GM21526 (cell line): Measurements from ENCODE around the gene SCYGR8.
A peak's percentile ranks its signal among the peaks of the same experiment; 100 is the strongest.

Source experiments
- ATAC-seq: cut with Tn5 transposase; IDR thresholded peaks from one replicate; pipeline ENCODE4 v1.9.1; 2021; ENCODE audit warnings: moderate library complexity; ENCODE audit not compliant: unreplicated experiment, low FRiP score

The SCYGR8 gene

GRCh38 chr2:227759411-227760118 lies 13.9 kb downstream of the SCYGR8 start:
- no peak for ATAC-seq

DNA sequence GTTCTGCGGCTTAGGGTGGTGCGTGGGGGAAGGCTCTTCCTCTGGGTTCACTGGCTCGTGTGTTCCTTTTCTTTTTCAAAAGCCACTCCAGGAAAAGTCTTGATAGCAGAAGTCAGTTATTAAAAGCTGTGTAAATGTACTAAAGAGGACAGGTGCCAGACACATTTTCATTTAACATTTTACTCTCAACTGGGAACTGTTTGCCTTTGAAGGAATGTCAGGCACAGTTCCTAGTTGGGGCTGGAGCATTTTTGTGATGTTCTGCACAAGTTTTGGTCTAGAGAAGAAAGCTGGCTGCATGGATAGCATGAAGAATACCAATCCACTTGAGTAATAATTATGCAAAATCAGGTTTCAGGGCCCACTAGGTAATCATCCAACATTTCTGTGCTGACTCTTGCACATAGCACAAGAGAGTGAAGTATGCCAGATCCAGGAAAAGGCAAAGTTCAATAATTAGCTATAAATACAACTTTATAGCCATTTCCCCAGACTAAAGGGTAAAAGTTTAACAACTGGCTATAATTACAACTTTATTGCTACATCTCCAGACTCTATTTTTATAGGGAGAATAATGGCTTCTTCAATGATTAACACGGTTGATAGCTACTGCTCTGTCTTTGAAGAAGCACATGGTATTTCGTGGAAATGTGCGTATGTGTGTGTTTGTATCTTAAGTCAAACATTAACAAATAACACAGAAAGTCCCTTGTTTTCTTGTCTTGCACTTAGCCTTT lies 16.2 kb downstream of the SCYGR8 start:
- no peak for ATAC-seq

DNA sequence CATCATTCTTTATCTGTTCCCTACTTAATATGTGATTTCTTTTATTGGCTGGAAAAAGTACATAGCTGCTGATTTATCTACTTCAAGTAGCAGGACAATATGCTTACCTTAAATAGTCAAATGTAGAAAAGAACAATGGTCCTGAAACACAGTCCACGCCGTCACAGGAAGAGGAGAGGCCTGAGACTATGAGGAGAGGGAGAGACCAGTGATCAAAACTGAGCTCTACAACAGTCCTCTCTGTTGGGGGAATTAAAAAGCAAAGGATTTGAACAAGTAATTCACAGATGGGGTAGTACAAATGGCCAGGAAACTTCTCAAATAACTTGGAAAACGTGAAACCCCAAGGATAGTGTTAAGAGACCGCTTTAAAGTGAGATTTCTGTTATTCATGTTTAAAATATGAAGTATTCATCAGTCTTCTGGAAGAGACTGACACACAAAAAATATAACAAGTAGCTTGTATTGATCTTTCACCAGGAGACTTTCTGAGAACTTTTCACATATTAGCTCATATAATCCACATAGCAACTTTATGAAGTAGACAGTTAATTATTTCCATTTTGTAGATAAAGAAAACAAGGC lies 20.2 kb downstream of the SCYGR8 start:
- ATAC-seq: peak; percentile 17

DNA sequence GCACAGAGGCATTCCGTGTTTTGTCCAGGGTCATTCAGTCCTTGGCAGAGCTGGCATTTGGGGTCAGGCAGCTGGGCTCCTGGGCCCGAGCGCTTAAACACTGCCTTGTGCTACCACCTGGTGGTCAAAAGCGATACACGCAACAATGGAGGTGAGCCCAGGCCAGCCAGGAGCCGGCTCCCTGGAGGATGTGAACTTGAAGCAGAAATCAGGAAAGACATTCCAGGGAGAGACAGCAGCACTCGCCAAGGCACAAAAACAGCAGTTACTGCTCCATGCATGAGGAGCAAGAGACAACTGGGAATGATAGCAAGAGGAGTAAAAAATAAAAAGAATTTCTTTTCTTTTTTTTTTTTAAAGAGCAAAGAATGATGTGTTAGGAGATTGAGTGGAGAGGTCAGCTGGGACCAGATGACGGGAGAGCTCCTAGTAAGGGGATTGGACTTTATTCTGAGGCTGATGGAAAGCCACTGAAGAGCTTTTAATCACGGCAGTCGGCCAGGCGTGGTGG lies 20.7 kb downstream of the SCYGR8 start:
- peak; percentile 98 for ATAC-seq

DNA sequence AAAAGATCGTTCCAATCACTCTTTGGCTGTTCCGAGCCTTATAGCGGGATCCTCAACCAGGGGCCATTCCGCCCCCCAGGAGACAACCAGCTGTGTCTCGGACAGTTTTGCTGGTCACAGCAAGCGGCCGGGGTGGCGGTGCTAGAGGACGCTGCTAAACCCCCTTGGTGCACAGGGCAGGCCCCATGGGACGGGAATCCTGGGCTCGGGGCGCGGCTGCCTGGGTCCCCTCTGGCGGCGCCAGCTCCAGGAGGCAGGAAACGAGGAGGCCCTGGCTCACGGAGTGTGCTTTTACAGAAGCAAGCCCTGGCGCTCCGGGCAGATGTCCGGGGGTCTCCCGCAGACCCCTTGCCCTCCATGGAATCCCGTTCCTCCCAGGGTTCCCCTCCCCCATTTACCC lies 22.1 kb downstream of the SCYGR8 start:
- ATAC-seq: no peak

DNA sequence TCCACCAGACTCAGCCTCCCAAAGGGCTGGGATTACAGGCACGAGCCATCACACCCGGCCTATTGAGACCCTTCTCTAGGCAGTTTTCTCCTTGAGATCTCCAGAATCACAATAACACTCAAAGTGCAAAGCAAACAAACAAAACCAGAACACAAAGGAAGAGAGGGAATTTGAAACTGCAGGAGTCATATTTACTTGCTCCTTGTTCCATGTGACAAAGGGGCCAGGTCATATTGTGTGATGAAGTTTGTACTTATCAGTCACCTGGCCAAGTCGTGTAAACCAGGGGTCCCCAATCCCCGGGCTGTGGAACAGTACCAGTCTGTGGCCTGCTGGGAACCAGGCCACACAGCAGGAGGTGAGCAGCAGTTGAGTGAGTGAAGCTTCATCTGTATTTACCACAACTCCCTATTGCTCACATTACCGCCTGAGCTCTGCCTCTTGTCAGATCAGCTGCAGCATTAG lies 26.5 kb downstream of the SCYGR8 start:
- ATAC-seq: no peak

DNA sequence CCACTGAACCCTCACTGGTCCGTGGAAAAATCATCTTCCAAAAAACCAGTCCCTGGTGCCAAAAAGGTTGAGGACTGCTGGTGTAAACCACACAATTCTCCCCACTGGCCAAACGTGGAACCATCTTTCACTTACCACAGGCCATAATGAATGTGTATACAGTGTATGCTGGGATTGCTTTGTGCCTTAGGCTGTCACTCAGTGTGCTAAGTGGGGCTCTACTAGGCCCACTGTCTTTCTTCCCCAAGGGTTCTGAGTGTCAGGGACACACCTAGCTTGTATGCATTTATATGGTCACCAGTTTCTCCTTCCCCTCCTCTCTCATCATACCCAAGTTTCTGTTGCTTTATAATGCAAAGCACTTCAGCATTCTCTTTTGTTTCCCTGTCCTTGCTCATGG lies 27.2 kb downstream of the SCYGR8 start:
- no peak for ATAC-seq

DNA sequence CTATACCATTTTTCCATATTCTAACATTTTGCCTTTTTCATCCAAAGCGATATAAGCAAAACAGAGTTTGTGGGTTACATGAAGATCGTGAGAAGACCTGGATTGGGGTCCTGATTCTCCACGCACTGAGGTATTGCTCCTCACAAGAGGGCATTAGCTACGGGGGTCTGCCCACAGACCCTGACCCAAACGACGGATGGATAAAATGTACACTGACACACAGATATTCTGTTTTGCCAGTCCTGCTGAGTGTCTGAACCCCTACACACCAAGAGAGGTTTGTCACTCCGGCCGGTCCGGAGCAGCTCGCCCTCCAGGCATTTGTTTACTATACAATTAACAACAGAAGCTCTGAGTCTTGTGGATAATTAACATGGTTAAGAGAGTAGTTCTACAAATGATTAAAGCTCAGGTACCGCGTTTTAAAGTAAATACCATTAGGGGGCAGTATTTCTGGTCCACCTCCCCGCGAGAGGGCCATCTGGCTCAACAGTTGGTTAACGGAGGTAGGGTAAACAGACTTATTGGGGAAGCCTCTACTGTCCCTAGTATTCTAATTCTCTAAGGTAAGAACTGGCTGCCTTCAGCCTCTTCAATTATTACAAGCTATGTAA lies 28.4 kb downstream of the SCYGR8 start:
- ATAC-seq: no peak

DNA sequence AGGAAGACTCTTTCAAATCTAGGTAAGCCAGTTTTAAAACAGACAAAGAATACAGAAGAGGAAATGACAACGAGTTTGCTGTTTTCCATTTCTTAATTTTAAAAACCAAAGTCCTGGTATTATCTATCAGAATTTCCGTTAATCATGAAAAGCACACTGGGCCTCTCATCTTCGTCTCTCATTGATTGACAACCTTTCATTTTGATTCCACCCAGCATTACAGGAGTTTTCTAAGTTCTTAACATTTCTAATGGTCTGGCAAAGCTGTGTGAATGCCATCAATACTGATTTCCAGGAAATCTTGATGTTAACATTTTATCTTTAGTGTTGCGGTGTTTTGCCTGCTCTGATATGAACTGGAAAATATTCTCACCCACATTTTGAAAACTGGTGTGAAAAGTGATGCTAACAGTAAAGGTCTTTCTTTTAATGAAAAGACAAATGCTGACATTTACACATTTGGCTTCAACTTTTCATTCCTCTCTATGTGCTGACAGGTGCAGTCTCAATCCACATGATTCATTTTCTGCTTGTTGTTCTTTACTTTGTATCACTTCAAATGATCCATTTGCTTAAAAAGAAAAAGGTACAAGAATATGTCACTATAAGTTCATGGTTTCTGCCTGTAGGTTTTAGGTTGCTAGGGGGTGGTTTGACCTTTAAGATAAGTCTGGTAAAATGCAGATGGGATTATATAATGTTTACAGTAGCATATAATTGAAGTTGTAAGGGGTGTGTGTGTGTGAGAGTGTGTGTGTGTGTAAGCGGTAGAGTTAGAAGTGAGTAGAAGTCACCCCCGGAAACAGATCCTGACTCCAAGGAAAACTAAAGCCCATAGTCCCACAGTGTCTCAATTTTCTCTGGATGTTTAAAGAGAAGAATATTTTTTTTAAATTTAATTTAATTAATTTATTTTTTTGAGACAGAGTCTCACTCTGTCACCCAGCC lies 29.5 kb downstream of the SCYGR8 start:
- no peak for ATAC-seq

- no peak for ATAC-seq
These were observed 35.4 kb downstream of the SCYGR8 start for GRCh38 chr2:227780981-227781615.

GRCh38 chr2:227781841-227782240 lies 36.1 kb downstream of the SCYGR8 start:
- no peak for ATAC-seq

DNA sequence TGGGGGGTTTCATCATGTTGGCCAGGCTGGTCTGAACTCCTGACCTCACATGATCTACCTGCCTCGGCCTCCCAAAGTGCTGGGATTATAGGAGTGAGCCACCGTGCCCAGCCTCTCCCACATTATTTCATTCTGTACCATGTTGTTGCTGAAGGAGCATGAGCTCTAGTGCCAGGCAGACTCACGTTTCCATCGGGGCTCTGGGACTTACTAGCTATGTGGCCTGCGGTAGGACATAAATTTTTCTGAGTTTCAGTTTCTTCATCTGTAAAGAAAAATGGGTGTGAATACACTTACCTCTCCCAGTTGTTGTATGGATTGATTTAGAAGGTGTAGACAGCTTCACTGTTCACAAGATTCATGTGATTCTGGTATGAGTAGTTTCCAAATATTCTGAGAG lies 37.1 kb downstream of the SCYGR8 start:
- peak; percentile 4 for ATAC-seq

GRCh38 chr2:227783404-227784138 lies 37.9 kb downstream of the SCYGR8 start:
- peak; percentile 99 for ATAC-seq

DNA sequence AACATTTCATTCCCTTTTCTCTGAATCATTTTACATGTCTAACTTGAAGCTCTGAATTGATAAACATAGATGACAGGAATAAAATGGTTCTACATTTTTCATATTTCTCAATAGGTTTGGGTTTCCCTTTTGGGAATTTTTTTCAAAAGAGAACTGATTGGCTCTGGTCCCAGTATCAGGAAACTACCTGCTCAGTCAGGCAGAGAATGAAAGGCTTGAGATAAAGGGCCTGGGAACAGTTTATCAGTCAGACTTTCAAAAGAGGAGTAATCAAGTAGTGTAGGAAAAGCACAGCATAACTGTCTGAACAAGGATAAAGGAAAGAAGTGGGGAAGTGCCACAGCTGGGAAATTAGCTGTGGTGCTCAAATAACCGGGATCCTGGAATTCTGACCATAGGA lies 39.6 kb downstream of the SCYGR8 start:
- no peak for ATAC-seq

DNA sequence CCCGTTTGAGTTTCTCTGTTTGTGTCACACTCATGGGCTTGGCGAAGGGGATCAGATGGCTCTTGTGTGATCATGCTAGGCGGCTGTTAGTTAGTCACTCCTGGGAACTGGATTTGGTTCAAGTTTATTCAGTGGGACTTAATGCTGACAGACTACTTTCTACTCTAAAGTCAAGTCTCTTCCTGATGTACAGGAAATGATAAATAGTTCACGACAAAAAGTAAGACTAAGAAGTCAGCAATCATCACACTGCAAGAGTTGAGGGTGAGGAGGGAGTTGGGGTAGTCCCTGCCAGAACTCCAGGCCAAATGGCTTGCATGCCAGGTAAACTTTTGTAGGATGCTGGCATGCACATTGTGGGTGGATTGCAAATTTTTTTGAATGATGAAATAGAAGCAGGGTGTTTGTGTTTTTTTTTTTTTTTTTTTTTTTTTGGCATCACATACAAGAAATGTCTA lies 42.9 kb downstream of the SCYGR8 start:
- no peak for ATAC-seq

GRCh38 chr2:227789803-227790202 lies 44.1 kb downstream of the SCYGR8 start:
- ATAC-seq: no peak

- ATAC-seq: no peak
These were observed 47.5 kb downstream of the SCYGR8 start for GRCh38 chr2:227793148-227793712.
